Measurements from ENCODE around the gene RNF111. TPM values are rescaled to one million over a fixed set of nuclear protein-coding genes. Genes with fewer than 3 reads are reported as not detected.

Gene RNF111
- total RNA-seq, 1 experiment from 2014 or later, result 22.4 TPM

- no peak for TF ChIP-seq AFF4 (CRISPR knock-in tag; IDR thresholded peaks at IDR 0.05; ENCODE audit: borderline replicate concordance)
- no peak for TF ChIP-seq GABPB1 (CRISPR knock-in tag; IDR thresholded peaks at IDR 0.05)
- TF ChIP-seq CDX4 (CRISPR knock-in tag; IDR thresholded peaks at IDR 0.05; ENCODE audit: borderline replicate concordance), result no peak
- no peak for TF ChIP-seq E2F1 (CRISPR knock-in tag; IDR thresholded peaks at IDR 0.05)
Observed at GRCh38 chr15:59120937-59121336, 133.5 kb downstream of the RNF111 start (continued).

GRCh38 chr15:59124261-59124660 lies 136.8 kb downstream of the RNF111 start:
- CTCF ChIA-PET, result no interaction called here
- Mint-ChIP-seq H3K27me3 (ENCODE audit: low read depth) (no peaks in the 10 kb centered on the region), H3K36me3 (peaks cover 87% of the 10 kb centered on the region), H3K4me3 (no peak overlapping the region), H3K27ac (no peak overlapping the region), H3K9me3 (peaks cover 22% of the 10 kb centered on the region), H3K4me1 (no peaks in the 10 kb centered on the region)
- DNase-seq (ENCODE audit: low spot score), result no peak
- POLR2A ChIA-PET, result no interaction called here
- no peak for ATAC-seq
- no peak for TF ChIP-seq SMAD3 (CRISPR knock-in tag; IDR thresholded peaks at IDR 0.05; ENCODE audit: borderline replicate concordance)
- no peak for TF ChIP-seq KAT7 (CRISPR knock-in tag; IDR thresholded peaks at IDR 0.05; ENCODE audit: borderline replicate concordance)
- no peak for TF ChIP-seq TEAD1 (CRISPR knock-in tag; IDR thresholded peaks at IDR 0.05)
- TF ChIP-seq ZNF396 (CRISPR knock-in tag; IDR thresholded peaks at IDR 0.05; ENCODE audit: borderline replicate concordance), result no peak
- TF ChIP-seq ARID4B (CRISPR knock-in tag; IDR thresholded peaks at IDR 0.05; ENCODE audit: borderline replicate concordance), result no peak
- no peak for TF ChIP-seq ZNF281 (CRISPR knock-in tag; IDR thresholded peaks at IDR 0.05)

Measured in WTC11 (cell line).